Renal cortex interstitium (tissue), 11 donors: Measurements from ENCODE around the gene MMP11. TPM values are rescaled to one million over a fixed set of nuclear protein-coding genes. Genes with fewer than 3 reads are reported as not detected.

Source experiments
- DNase-seq, 11 donors: peaks; one replicate each; pipeline ENCODE4 v3.0.0-alpha.2; 2013; ENCODE audit warnings: low read depth in 9 of 11, low spot score in 4 of 11; ENCODE audit errors: extremely low read depth in 1 of 11
- polyA plus RNA-seq, 3 donors: library from polyadenylated mRNA; unstranded; fragments of 120-200 nt; gene quantifications; one replicate each; pipeline ENCODE4 v1.2.1, GENCODE V29; 2013; ENCODE audit not compliant: insufficient read length in 3 of 3

Gene MMP11
- polyA plus RNA-seq, 3 donors = 16.8 to 21.6 (median 20.2) TPM

- DNase-seq = no peak
These were observed 2.3 kb downstream of the MMP11 start for GRCh38 chr22:23774922-23775436.

GRCh38 chr22:23775779-23776375 is 3.2 kb downstream of the MMP11 start:
- no peak for DNase-seq

- no peak for DNase-seq
These were observed 5.3 kb downstream of the MMP11 start for GRCh38 chr22:23777776-23778576.

- DNase-seq = no peak
These were observed 5.9 kb downstream of the MMP11 start for GRCh38 chr22:23778577-23778900.

GRCh38 chr22:23779083-23779482 is 6.4 kb downstream of the MMP11 start:
- DNase-seq = no peak

GRCh38 chr22:23779731-23780130 is 7.1 kb downstream of the MMP11 start:
- DNase-seq = no peak

- no peak for DNase-seq
These were observed 7.6 kb downstream of the MMP11 start for GRCh38 chr22:23780146-23780748.

- no peak for DNase-seq
These were observed 8.4 kb downstream of the MMP11 start for GRCh38 chr22:23781065-23781464.

GRCh38 chr22:23781511-23782183 is 9.0 kb downstream of the MMP11 start:
- DNase-seq = no peak

- DNase-seq = no peak
These were observed 9.6 kb downstream of the MMP11 start for GRCh38 chr22:23782252-23782651.

- no peak for DNase-seq
These were observed 10.1 kb downstream of the MMP11 start for GRCh38 chr22:23782703-23783102.

GRCh38 chr22:23783265-23784150 is 10.9 kb downstream of the MMP11 start:
- no peak for DNase-seq

GRCh38 chr22:23784215-23784732 is 11.6 kb downstream of the MMP11 start:
- DNase-seq = no peak

- no peak for DNase-seq
These were observed 13.6 kb downstream of the MMP11 start for GRCh38 chr22:23786261-23786710.

- peak; percentile 77 to 90 (median 84) for DNase-seq
These were observed 14.3 kb downstream of the MMP11 start, which contains the start of gene SMARCB1 for GRCh38 chr22:23786752-23787599. TSS of gene SMARCB1 (plus strand) at chr22:23786966. CDS start at chr22:23787170, 204 bp downstream.

GRCh38 chr22:23787600-23787896 is 14.9 kb downstream of the MMP11 start:
- no peak for DNase-seq

GRCh38 chr22:23787910-23788309 is 15.3 kb downstream of the MMP11 start:
- DNase-seq = no peak

- no peak for DNase-seq
These were observed 16.5 kb downstream of the MMP11 start for GRCh38 chr22:23789121-23789520.
